ENCODE measurements around the gene ZDHHC3.
A peak's percentile ranks its signal among the peaks of the same experiment; 100 is the strongest.
"Not testable (repeated sequence)": the region's sequence is repeated elsewhere in the genome, so short reads cannot be mapped to it uniquely, and the experiment has no call there.

The ZDHHC3 gene

DNA sequence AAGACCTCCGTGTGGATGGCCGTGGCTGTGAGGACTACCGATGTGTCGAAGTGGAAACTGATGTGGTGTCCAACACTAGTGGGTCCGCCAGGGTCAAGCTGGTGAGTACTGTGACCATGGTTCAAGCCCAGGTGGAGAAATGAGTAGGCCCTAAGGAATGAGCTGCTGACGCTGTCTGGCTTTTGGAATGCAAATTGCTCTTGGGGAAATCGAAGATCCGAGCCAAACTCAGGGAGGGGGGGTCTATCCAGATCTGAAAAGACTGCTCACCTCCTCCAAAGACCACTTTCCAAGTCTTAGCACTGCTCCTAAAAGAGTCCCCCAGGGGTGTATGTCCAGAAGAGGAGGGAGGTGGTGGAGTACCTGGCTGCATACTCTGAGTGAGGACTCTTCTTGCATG, 13.2 kb upstream of the ZDHHC3 start:
- peaks cover 0 to 31% (median 11%) of the 10 kb centered on the region in 3 donors for H3K36me3 ChIP-seq
- intact Hi-C loops (cut with DNase I; ENCODE audit: low total_unique reads) = no loop called here
- no peaks in the 10 kb centered on the region for H3K9me3 ChIP-seq
- H3K4me3 ChIP-seq = no peak overlapping the region
- H3K27me3 ChIP-seq = no peaks in the 10 kb centered on the region
- TF ChIP-seq, protein P1, sequence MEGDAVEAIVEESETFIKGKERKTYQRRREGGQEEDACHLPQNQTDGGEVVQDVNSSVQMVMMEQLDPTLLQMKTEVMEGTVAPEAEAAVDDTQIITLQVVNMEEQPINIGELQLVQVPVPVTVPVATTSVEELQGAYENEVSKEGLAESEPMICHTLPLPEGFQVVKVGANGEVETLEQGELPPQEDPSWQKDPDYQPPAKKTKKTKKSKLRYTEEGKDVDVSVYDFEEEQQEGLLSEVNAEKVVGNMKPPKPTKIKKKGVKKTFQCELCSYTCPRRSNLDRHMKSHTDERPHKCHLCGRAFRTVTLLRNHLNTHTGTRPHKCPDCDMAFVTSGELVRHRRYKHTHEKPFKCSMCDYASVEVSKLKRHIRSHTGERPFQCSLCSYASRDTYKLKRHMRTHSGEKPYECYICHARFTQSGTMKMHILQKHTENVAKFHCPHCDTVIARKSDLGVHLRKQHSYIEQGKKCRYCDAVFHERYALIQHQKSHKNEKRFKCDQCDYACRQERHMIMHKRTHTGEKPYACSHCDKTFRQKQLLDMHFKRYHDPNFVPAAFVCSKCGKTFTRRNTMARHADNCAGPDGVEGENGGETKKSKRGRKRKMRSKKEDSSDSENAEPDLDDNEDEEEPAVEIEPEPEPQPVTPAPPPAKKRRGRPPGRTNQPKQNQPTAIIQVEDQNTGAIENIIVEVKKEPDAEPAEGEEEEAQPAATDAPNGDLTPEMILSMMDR (IDR thresholded peaks at IDR 0.05) = no peak
- no peak overlapping the region for H3K27ac ChIP-seq
- peaks cover 0 to 26% (median 9%) of the 10 kb centered on the region in 4 donors for H3K4me1 ChIP-seq
- no peak for DNase-seq

DNA sequence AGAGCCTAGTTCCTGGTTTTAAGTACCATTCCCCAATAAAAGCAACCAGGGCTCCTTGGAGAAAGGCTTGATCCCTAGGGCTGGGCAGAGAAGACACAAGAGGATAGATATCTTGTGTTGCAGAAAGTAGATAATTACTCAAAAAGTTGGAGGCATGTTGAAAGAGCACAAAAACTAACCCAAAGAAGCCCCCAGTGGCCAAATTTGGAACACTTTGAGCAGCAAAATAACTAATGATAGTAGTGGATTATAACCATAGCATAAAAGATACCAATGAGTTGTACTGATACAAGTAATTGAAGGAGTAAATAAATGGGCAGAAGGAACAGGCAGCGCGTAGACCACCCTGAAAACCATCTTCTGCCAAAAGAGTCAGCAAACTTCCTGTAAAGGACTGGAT, 12.1 kb upstream of the ZDHHC3 start:
- no peak overlapping the region for H3K4me3 ChIP-seq
- H3K36me3 ChIP-seq = peaks cover 0 to 31% (median 11%) of the 10 kb centered on the region in 3 donors
- DNase-seq = no peak
- intact Hi-C loops (cut with DNase I; ENCODE audit: low total_unique reads) = no loop called here
- H3K9me3 ChIP-seq = no peaks in the 10 kb centered on the region
- H3K4me1 ChIP-seq = peaks cover 0 to 26% (median 8%) of the 10 kb centered on the region in 4 donors
- TF ChIP-seq, protein P1 (IDR thresholded peaks at IDR 0.05) = peak in 1 of 2 experiments; percentile 24
- no peaks in the 10 kb centered on the region for H3K27me3 ChIP-seq
- no peak overlapping the region for H3K27ac ChIP-seq

DNA sequence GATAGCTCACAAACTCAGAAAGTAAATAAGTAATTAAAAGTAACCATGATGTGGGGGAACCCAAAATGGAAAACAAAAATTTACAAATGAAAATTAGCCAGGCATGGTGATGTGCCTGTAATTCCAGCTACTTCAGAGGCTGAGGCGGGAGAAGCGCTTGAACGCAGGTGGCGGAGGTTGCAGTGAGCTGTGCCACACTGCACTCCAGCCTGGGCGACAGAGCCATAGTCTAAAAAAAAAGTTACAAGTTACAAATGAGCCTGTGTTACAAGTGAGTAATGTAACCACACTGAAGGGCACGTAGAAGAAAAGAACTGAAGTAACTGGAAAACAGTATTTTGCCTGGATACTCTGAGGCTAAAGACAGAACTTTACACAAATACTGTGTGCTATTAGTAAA, 11.4 kb upstream of the ZDHHC3 start:
- no peak for DNase-seq
- H3K36me3 ChIP-seq = peaks cover 0 to 31% (median 11%) of the 10 kb centered on the region in 3 donors
- peaks cover 0 to 29% (median 10%) of the 10 kb centered on the region in 4 donors for H3K4me1 ChIP-seq
- no peaks in the 10 kb centered on the region for H3K9me3 ChIP-seq
- no peak overlapping the region for H3K27ac ChIP-seq
- intact Hi-C loops (cut with DNase I; ENCODE audit: low total_unique reads) = no loop called here
- no peak overlapping the region for H3K4me3 ChIP-seq
- TF ChIP-seq, protein P1 (IDR thresholded peaks at IDR 0.05) = no peak
- no peaks in the 10 kb centered on the region for H3K27me3 ChIP-seq

DNA sequence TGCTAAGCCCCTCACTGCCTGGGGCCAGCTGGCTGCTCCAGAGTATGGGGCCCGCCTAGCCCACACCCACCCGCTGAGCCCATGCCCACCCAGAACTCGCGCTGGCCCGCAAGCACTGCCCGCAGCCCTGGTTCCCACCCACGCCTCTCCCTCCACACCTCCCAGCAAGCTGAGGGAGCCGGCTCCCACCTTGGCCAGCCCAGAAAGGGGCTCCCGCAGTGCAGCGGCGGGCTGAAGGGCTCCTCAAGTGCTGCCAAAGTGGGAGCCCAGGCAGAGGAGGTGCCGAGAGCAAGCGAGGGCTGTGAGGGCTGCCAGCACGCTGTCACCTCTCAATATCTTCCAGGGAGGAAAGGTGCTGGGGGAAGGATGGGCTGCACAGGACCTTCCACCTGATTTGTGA, 10.4 kb upstream of the ZDHHC3 start:
- Histone ChIP-seq H3K36me3 (peaks cover 0 to 22% (median 3%) of the 10 kb centered on the region in 3 donors), H3K4me1 (peaks cover 0 to 29% (median 11%) of the 10 kb centered on the region in 4 donors)
- H3K27ac ChIP-seq; H3K9me3 ChIP-seq; DNase-seq; H3K4me3 ChIP-seq; H3K27me3 ChIP-seq; intact Hi-C loops (cut with DNase I; ENCODE audit: low total_unique reads): not testable (repeated sequence)

DNA sequence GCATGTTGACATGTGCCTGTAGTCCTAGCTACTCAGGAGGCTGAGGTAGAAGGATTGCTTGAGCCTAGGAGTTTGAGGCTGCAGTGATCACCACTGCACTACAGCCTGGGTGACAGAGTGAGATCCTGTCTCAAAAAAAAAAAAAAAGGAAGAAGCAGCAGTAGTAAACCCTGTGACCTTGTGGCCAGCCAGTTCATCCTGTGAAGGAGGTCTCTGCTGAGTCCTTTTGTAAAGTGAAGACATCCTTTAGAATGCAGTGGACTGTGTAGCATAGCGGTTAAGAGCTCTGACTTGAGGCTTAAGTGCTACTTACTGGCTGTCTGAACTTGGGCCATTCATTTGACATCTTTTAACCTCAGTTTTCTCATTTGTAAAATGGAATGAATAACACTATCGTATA, 8.4 kb upstream of the ZDHHC3 start:
- no peak for DNase-seq
- Histone ChIP-seq H3K4me3 (no peak overlapping the region), H3K4me1 (peaks cover 0 to 31% (median 11%) of the 10 kb centered on the region in 4 donors), H3K36me3 (peaks cover 0 to 4% (median 0%) of the 10 kb centered on the region in 3 donors), H3K27ac (no peak overlapping the region), H3K27me3 (no peaks in the 10 kb centered on the region), H3K9me3 (no peaks in the 10 kb centered on the region)
- TF ChIP-seq, protein P1 (IDR thresholded peaks at IDR 0.05) = no peak
- intact Hi-C loops (cut with DNase I; ENCODE audit: low total_unique reads) = no loop called here

DNA sequence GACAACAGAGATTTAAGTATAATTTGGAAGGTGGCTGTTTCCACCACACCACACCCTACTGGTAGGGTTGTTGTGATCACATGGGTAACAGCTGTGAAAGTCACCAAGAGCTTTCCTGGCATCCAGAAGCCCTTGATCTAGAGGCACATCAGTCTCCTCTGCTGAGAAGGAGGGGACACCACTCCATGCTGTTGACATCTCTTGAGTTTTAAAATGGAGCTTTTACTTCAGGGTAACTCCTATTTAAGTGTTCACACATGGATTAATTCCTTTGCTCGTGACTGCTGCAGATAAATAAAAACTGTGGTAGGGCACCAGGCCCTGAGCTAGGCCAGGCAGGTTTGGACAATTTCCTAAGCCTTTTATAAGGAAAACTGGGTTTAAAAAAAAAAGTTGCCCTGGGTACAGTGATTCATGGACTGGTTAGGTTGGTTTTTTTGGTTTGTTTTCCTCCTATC, 7.5 kb upstream of the ZDHHC3 start:
- Histone ChIP-seq H3K4me3 (no peak overlapping the region), H3K27ac (peak overlapping the region; percentile 33 to 34), H3K9me3 (no peaks in the 10 kb centered on the region), H3K27me3 (no peaks in the 10 kb centered on the region), H3K4me1 (peaks cover 0 to 39% (median 12%) of the 10 kb centered on the region in 4 donors), H3K36me3 (no peaks in the 10 kb centered on the region)
- intact Hi-C loops (cut with DNase I; ENCODE audit: low total_unique reads) = no loop called here
- TF ChIP-seq, protein P1 (IDR thresholded peaks at IDR 0.05) = no peak
- DNase-seq = no peak
